Posterior vena cava (tissue), 2 donors: ENCODE results near the gene COPB2. TPM values are rescaled to one million over a fixed set of nuclear protein-coding genes. Genes with fewer than 3 reads are reported as not detected.
"Not testable (repeated sequence)": the region's sequence is repeated elsewhere in the genome, so short reads cannot be mapped to it uniquely, and the experiment has no call there.

ENCODE experiments used
- DNase-seq: peaks from one replicate; pipeline ENCODE4 v3.0.0-alpha.2; 2020; ENCODE audit warnings: low spot score
- intact Hi-C, 2 donors: fragments of 100-400 bp; cut with DNase I; formaldehyde crosslinking; loops; one replicate each; pipeline versions ENCODE4 v1.14.1 to v1.14.2; 2022 to 2023
- total RNA-seq, 2 donors: library from RNA; stranded (reverse); fragmentation: NEBNext Ultra II Directional; extraction: Animal tissue kit (Norgen Biotek cat#: 25700); gene quantifications; one replicate each; pipeline ENCODE4 v1.2.1, GENCODE V29; 2021
- donor health status: DM: yes; HTN: yes; CAD: no.
- donor health status: DM: yes; HTN: yes; CAD: no.

COPB2 gene
- total RNA-seq, 2 donors from 2014 or later = 112 to 119 TPM

- intact Hi-C loops = no loop called here
- DNase-seq = no peak
These were observed 461 bp downstream of the COPB2 start for GRCh38 chr3:139388821-139389551.

- DNase-seq = no peak
- intact Hi-C loops = no loop called here
These were observed 1.4 kb downstream of the COPB2 start for GRCh38 chr3:139388077-139388476.

- DNase-seq, intact Hi-C loops: not testable (repeated sequence)
These were observed 7.2 kb downstream of the COPB2 start for GRCh38 chr3:139382291-139382690.

- intact Hi-C loops = no loop called here
These were observed 8.9 kb downstream of the COPB2 start for GRCh38 chr3:139380575-139380974.

GRCh38 chr3:139378587-139379241 is 10.7 kb downstream of the COPB2 start:
- intact Hi-C loops = no loop called here
- no peak for DNase-seq

More at GRCh38 chr3:139380575-139380974, 8.9 kb downstream of the COPB2 start:
- DNase-seq = no peak

GRCh38 chr3:139377378-139377777 is 12.1 kb downstream of the COPB2 start:
- intact Hi-C loops = no loop called here

GRCh38 chr3:139374099-139374498 is 15.3 kb downstream of the COPB2 start:
- DNase-seq = no peak
- intact Hi-C loops = no loop called here

More at GRCh38 chr3:139377378-139377777, 12.1 kb downstream of the COPB2 start:
- no peak for DNase-seq

- DNase-seq = no peak
- intact Hi-C loops = no loop called here
These were observed 24.9 kb downstream of the COPB2 start for GRCh38 chr3:139364549-139364948.

GRCh38 chr3:139361276-139361675 is 28.2 kb downstream of the COPB2 start:
- no peak for DNase-seq
- intact Hi-C loops = no loop called here

GRCh38 chr3:139358841-139359562 is 30.4 kb downstream of the COPB2 start:
- intact Hi-C loops = loop anchor here in 1 of 2 donors (10.0 kb wide), 1 partner anchor 1264 kb away; no protein-coding TSS in a partner anchor

GRCh38 chr3:139357899-139358298 is 31.5 kb downstream of the COPB2 start:
- intact Hi-C loops = loop anchor here in 1 of 2 donors (10.0 kb wide), 1 partner anchor 1263 kb away; no protein-coding TSS in a partner anchor
- DNase-seq = no peak

More at GRCh38 chr3:139358841-139359562, 30.4 kb downstream of the COPB2 start:
- no peak for DNase-seq

- intact Hi-C loops = loop anchor here in 1 of 2 donors (10.0 kb wide), 1 partner anchor 1261 kb away; no protein-coding TSS in a partner anchor
- no peak for DNase-seq
These were observed 33.6 kb downstream of the COPB2 start for GRCh38 chr3:139355891-139356290.

GRCh38 chr3:139355476-139355875 is 34.0 kb downstream of the COPB2 start:
- intact Hi-C loops = loop anchor here in 1 of 2 donors (10.0 kb wide), 1 partner anchor 1261 kb away; no protein-coding TSS in a partner anchor
- no peak for DNase-seq

GRCh38 chr3:139354661-139355060 is 34.8 kb downstream of the COPB2 start:
- intact Hi-C loops = loop anchor here in 1 of 2 donors (10.0 kb wide), 1 partner anchor 1260 kb away; no protein-coding TSS in a partner anchor
- DNase-seq = no peak

GRCh38 chr3:139353920-139354556 is 35.4 kb downstream of the COPB2 start:
- intact Hi-C loops = loop anchor here in 1 of 2 donors (10.0 kb wide), 1 partner anchor 1259 kb away; no protein-coding TSS in a partner anchor
- no peak for DNase-seq

- intact Hi-C loops = no loop called here
- no peak for DNase-seq
These were observed 42.7 kb downstream of the COPB2 start for GRCh38 chr3:139346771-139347170.

GRCh38 chr3:139343895-139344856 is 45.3 kb downstream of the COPB2 start, which contains the start of gene MRPS22:
Gene MRPS22, plus strand, starts transcription at chr3:139344020. Its CDS starts 7 bp downstream, at chr3:139344027.
- peak; percentile 93 for DNase-seq
- intact Hi-C loops = no loop called here

GRCh38 chr3:139342054-139342453 is 47.4 kb downstream of the COPB2 start:
- intact Hi-C loops = no loop called here
- no peak for DNase-seq
